HCT116 (cell line): ENCODE data around the gene ENOSF1.

Experiments
- CBX3 ChIP-seq: IDR thresholded peaks from 2 replicates; pipeline ENCODE4 v1.6.1; 2012; ENCODE audit warnings: low read depth
- CTCF ChIP-seq, 3 experiments: fragments of 200-600 bp in 1 of 3; sonication (generic) in 1 of 3; IDR thresholded peaks in 2 of 3; conservative IDR thresholded peaks in 1 of 3; 2 replicates each; pipeline ENCODE4 v1.5.1; 2012 to 2017; ENCODE audit warnings: low read depth in 2 of 3, low read length in 2 of 3, antibody characterized with exemption in 1 of 3, borderline replicate concordance in 1 of 3, control low read depth in 1 of 3, mild to moderate bottlenecking in 1 of 3, mixed read lengths in 1 of 3, mixed run types in 1 of 3, moderate library complexity in 1 of 3; ENCODE audit not compliant: insufficient read depth in 1 of 3
- EZH2 ChIP-seq: fragments of 200-600 bp; sonication (generic); IDR thresholded peaks from 2 replicates; pipeline ENCODE4 v1.6.1; 2017; ENCODE audit warnings: antibody characterized with exemption, mixed run types
- EZH2phosphoT487 ChIP-seq: fragments of 200-600 bp; IDR thresholded peaks from 2 replicates; pipeline ENCODE4 v1.6.1; 2018; ENCODE audit warnings: antibody characterized with exemption, borderline replicate concordance
- FOSL1 ChIP-seq: IDR thresholded peaks from 2 replicates; pipeline ENCODE4 v1.6.1; 2012; ENCODE audit warnings: low read depth
- JUND ChIP-seq: IDR thresholded peaks from 2 replicates; pipeline ENCODE4 v1.6.1; 2012
- POLR2A ChIP-seq: IDR thresholded peaks from 2 replicates; pipeline ENCODE4 v1.7.0; 2011; ENCODE audit warnings: borderline replicate concordance; ENCODE audit not compliant: insufficient read depth, insufficient read length; ENCODE audit errors: extremely low read depth
- POLR2AphosphoS5 ChIP-seq: IDR thresholded peaks from 2 replicates; pipeline ENCODE4 v1.6.1; 2011; ENCODE audit warnings: mild to moderate bottlenecking, low read depth, low read length, moderate library complexity
- REST ChIP-seq: IDR thresholded peaks from 2 replicates; pipeline ENCODE4 v1.6.1; 2012; ENCODE audit warnings: low read depth
- SIN3A ChIP-seq: IDR thresholded peaks from 2 replicates; pipeline ENCODE4 v1.6.1; 2012; ENCODE audit warnings: low read depth
- SP1 ChIP-seq: IDR thresholded peaks from 2 replicates; pipeline ENCODE4 v1.6.1; 2012; ENCODE audit warnings: low read depth
- YY1 ChIP-seq: IDR thresholded peaks from 2 replicates; pipeline ENCODE4 v1.6.1; 2011; ENCODE audit warnings: low read length, low read depth, moderate library complexity, mild to moderate bottlenecking; ENCODE audit not compliant: insufficient replicate concordance; ENCODE audit errors: extremely low read depth
- ZFX ChIP-seq: fragments of 450-650 bp; IDR thresholded peaks from 2 replicates; pipeline ENCODE4 v1.6.1; 2017

GRCh38 chr18:631560-631959, 80.9 kb downstream of the ENOSF1 start:
- TF ChIP-seq CTCF (IDR thresholded peaks at IDR 0.05 in 2 of 3, conservative IDR thresholded peaks at IDR 0.05 in 1 of 3; ENCODE audit: borderline replicate concordance in 1 of 3, insufficient read depth in 1 of 3, low read depth in 2 of 3, low read length in 2 of 3) (no peak), REST (no peak), EZH2phosphoT487 (no peak), FOSL1 (no peak), SP1 (no peak), JUND (no peak), SIN3A (no peak), POLR2A (no peak), YY1 (no peak), POLR2AphosphoS5 (no peak), ZFX (no peak), EZH2 (no peak), CBX3 (no peak)
